Measurements from ENCODE around the gene PPP1R14B.

GRCh38 chr11:64256300-64256699 lies 9.6 kb upstream of the PPP1R14B start:
- TF ChIP-seq TAF1 (IDR thresholded peaks at IDR 0.05; ENCODE audit: low read depth, low read length) (no peak), POLR2AphosphoS5 (IDR thresholded peaks at IDR 0.05; ENCODE audit: low read depth, low read length) (no peak), POLR2A (IDR thresholded peaks at IDR 0.05; ENCODE audit: low read depth, low read length) (no peak), POU2F2 (IDR thresholded peaks at IDR 0.05; ENCODE audit: low read depth, low read length) (no peak), SPI1 (IDR thresholded peaks at IDR 0.05; ENCODE audit: low read depth, low read length) (no peak), PAX5 (IDR thresholded peaks at IDR 0.05; ENCODE audit: insufficient read depth, low read length, severe bottlenecking) (no peak)
